WTC11 (cell line): ENCODE measurements around the gene S1PR3.

ENCODE experiments used
- ATF2 ChIP-seq: sonication (generic); formaldehyde crosslinking; IDR thresholded peaks from 2 replicates; pipeline ENCODE4 v1.8.1; 2022; ENCODE audit warnings: low read depth, missing genetic modification reagents, borderline replicate concordance
- ATF3 ChIP-seq: sonication (generic); formaldehyde crosslinking; conservative IDR thresholded peaks from 2 replicates; pipeline ENCODE4 v1.8.1; 2022; ENCODE audit warnings: mild to moderate bottlenecking, missing genetic modification reagents
- CREB1 ChIP-seq: sonication (generic); formaldehyde crosslinking; IDR thresholded peaks from 2 replicates; pipeline ENCODE4 v1.8.0; 2023; ENCODE audit warnings: mild to moderate bottlenecking, missing genetic modification reagents
- CTCF ChIP-seq: fragments of 200-600 bp; IDR thresholded peaks from 2 replicates; pipeline ENCODE4 v1.8.0; 2022; ENCODE audit warnings: antibody characterized with exemption
- HMGXB4 ChIP-seq: sonication (generic); formaldehyde crosslinking; IDR thresholded peaks from 2 replicates; pipeline ENCODE4 v1.8.1; 2023; ENCODE audit warnings: mild to moderate bottlenecking, moderate library complexity, missing genetic modification reagents
- MAX ChIP-seq: sonication (generic); formaldehyde crosslinking; IDR thresholded peaks from 2 replicates; pipeline ENCODE4 v1.8.0; 2022; ENCODE audit warnings: mild to moderate bottlenecking, missing genetic modification reagents
- NR3C1 ChIP-seq: sonication (generic); formaldehyde crosslinking; conservative IDR thresholded peaks from 2 replicates; pipeline ENCODE4 v1.8.1; 2023; ENCODE audit warnings: low read depth, mild to moderate bottlenecking, missing genetic modification reagents

GRCh38 chr9:88942411-88942810, 48.9 kb upstream of the S1PR3 start:
- TF ChIP-seq ATF2 (no peak), CTCF (no peak), MAX (CRISPR knock-in tag) (no peak), HMGXB4 (CRISPR knock-in tag) (no peak), ATF3 (CRISPR knock-in tag) (no peak), NR3C1 (CRISPR knock-in tag) (no peak), CREB1 (no peak)
